ENCODE results near the gene DHRSX. TPM values are rescaled to one million over a fixed set of nuclear protein-coding genes. Genes with fewer than 3 reads are reported as not detected.

Gene DHRSX
- total RNA-seq, 2 donors from 2014 or later: 36.5 to 45.4 TPM

GRCh38 chrX:2348211-2348610 lies 152.6 kb downstream of the DHRSX start:
- no peaks in the 10 kb centered on the region for H3K4me1 ChIP-seq (ENCODE audit: control insufficient read depth, insufficient read depth, low read length)
- DNase-seq: no peak
- H3K27ac ChIP-seq (ENCODE audit: low read depth, low read length): no peak overlapping the region
- Mint-ChIP-seq H3K27ac (no peak overlapping the region), H3K36me3 (ENCODE audit: low read depth) (peaks cover 56% of the 10 kb centered on the region), H3K4me1 (peaks cover 12% of the 10 kb centered on the region), H3K4me3 (no peak overlapping the region), H3K9me3 (peaks cover 40% of the 10 kb centered on the region), H3K27me3 (ENCODE audit: insufficient read depth) (no peaks in the 10 kb centered on the region)
- H3K9ac ChIP-seq (ENCODE audit: extremely low read depth, low read length, poor library complexity, severe bottlenecking): no peak overlapping the region
- H3K4me3 ChIP-seq (ENCODE audit: low read length): no peak overlapping the region
- 87% methylated on average over 5 of the region's 5 CpGs; no CpG with 5 or more reads in 1 of the 2 experiments for WGBS, 2 experiments (ENCODE audit: insufficient coverage in 1 of 2, insufficient read length in 1 of 2)
- H3K36me3 ChIP-seq (ENCODE audit: control insufficient read depth, insufficient read depth, low read length): no peaks in the 10 kb centered on the region
- H3K27me3 ChIP-seq (ENCODE audit: control insufficient read depth, insufficient read depth, low read length, poor library complexity, severe bottlenecking): no peaks in the 10 kb centered on the region
- no peak for TF ChIP-seq CTCF (conservative IDR thresholded peaks at IDR 0.05)
- peaks cover 13% of the 10 kb centered on the region for H3K9me3 ChIP-seq (ENCODE audit: control insufficient read depth, low read length)

GRCh38 chrX:2346158-2346557 lies 154.6 kb downstream of the DHRSX start:
- 81 to 82% methylated on average over 6 to 7 of the region's 7 CpGs for WGBS, 2 experiments (ENCODE audit: insufficient coverage in 1 of 2, insufficient read length in 1 of 2)

GRCh38 chrX:2345562-2345961 lies 155.2 kb downstream of the DHRSX start:
- WGBS, 2 experiments (ENCODE audit: insufficient coverage in 1 of 2, insufficient read length in 1 of 2): 98% methylated on average over 4 of the region's 4 CpGs; no CpG with 5 or more reads in 1 of the 2 experiments
- Histone ChIP-seq H3K36me3 (ENCODE audit: control insufficient read depth, insufficient read depth, low read length) (no peaks in the 10 kb centered on the region), H3K9me3 (ENCODE audit: control insufficient read depth, low read length) (peaks cover 13% of the 10 kb centered on the region), H3K4me3 (ENCODE audit: low read length) (no peak overlapping the region), H3K4me1 (ENCODE audit: control insufficient read depth, insufficient read depth, low read length) (no peaks in the 10 kb centered on the region), H3K27ac (ENCODE audit: low read depth, low read length) (no peak overlapping the region), H3K27me3 (ENCODE audit: control insufficient read depth, insufficient read depth, low read length, poor library complexity, severe bottlenecking) (no peaks in the 10 kb centered on the region), H3K9ac (ENCODE audit: extremely low read depth, low read length, poor library complexity, severe bottlenecking) (no peak overlapping the region)
- TF ChIP-seq CTCF (conservative IDR thresholded peaks at IDR 0.05): no peak
- Mint-ChIP-seq H3K9me3 (peaks cover 37% of the 10 kb centered on the region), H3K27ac (no peak overlapping the region), H3K4me1 (peaks cover 6% of the 10 kb centered on the region), H3K27me3 (ENCODE audit: insufficient read depth) (no peaks in the 10 kb centered on the region), H3K4me3 (no peak overlapping the region), H3K36me3 (ENCODE audit: low read depth) (peaks cover 57% of the 10 kb centered on the region)
- DNase-seq: no peak

More at GRCh38 chrX:2346158-2346557, 154.6 kb downstream of the DHRSX start:
- Mint-ChIP-seq H3K27ac (no peak overlapping the region), H3K9me3 (peaks cover 41% of the 10 kb centered on the region), H3K4me3 (no peak overlapping the region), H3K27me3 (ENCODE audit: insufficient read depth) (no peaks in the 10 kb centered on the region), H3K4me1 (peaks cover 6% of the 10 kb centered on the region), H3K36me3 (ENCODE audit: low read depth) (peaks cover 55% of the 10 kb centered on the region)
- H3K27ac ChIP-seq (ENCODE audit: low read depth, low read length): no peak overlapping the region
- peaks cover 13% of the 10 kb centered on the region for H3K9me3 ChIP-seq (ENCODE audit: control insufficient read depth, low read length)
- H3K9ac ChIP-seq (ENCODE audit: extremely low read depth, low read length, poor library complexity, severe bottlenecking): no peak overlapping the region
- H3K4me1 ChIP-seq (ENCODE audit: control insufficient read depth, insufficient read depth, low read length): no peaks in the 10 kb centered on the region
- DNase-seq: no peak
- H3K27me3 ChIP-seq (ENCODE audit: control insufficient read depth, insufficient read depth, low read length, poor library complexity, severe bottlenecking): no peaks in the 10 kb centered on the region
- no peaks in the 10 kb centered on the region for H3K36me3 ChIP-seq (ENCODE audit: control insufficient read depth, insufficient read depth, low read length)
- TF ChIP-seq CTCF (conservative IDR thresholded peaks at IDR 0.05): no peak
- H3K4me3 ChIP-seq (ENCODE audit: low read length): no peak overlapping the region

Data from endodermal cell (in vitro differentiated cells).